ENCODE data around the gene MORN1. TPM values are rescaled to one million over a fixed set of nuclear protein-coding genes. Genes with fewer than 3 reads are reported as not detected.

The MORN1 gene
- total and polyA plus RNA-seq, 2 donors: 5.7 to 6.4 TPM

- DNase-seq (ENCODE audit: low read depth in 6 of 9, low spot score in 9 of 9): no peak
- Histone ChIP-seq H3K27me3 (ENCODE audit: control insufficient read depth in 2 of 2, insufficient read depth in 1 of 2, low read length in 1 of 2) (peaks cover 5 to 33% of the 10 kb centered on the region in 2 donors), H3K4me3 (ENCODE audit: low read length in 2 of 2) (no peak overlapping the region), H3K4me1 (ENCODE audit: control insufficient read depth in 2 of 2, insufficient read depth in 2 of 2, low read length in 2 of 2) (peaks cover 21 to 52% of the 10 kb centered on the region in 2 donors), H3K9me3 (ENCODE audit: control insufficient read depth in 2 of 2, insufficient read depth in 1 of 2, low read length in 1 of 2) (peaks cover 0 to 5% of the 10 kb centered on the region in 2 donors), H3K27ac (ENCODE audit: low read depth in 1 of 2, low read length in 1 of 2) (peak overlapping the region in 1 of 2 donors; percentile 12), H3K36me3 (ENCODE audit: control insufficient read depth in 2 of 2, insufficient read depth in 2 of 2, low read length in 1 of 2) (peaks cover 2 to 3% of the 10 kb centered on the region in 2 donors)
- 96% methylated on average over 14 of the region's 14 CpGs for WGBS
Measured at GRCh38 chr1:2287649-2288048, 103.7 kb downstream of the MORN1 start.

GRCh38 chr1:2286923-2287322, 104.4 kb downstream of the MORN1 start:
- no peak overlapping the region for H3K4me3 ChIP-seq (ENCODE audit: low read length in 2 of 2)
- no peak overlapping the region for H3K27ac ChIP-seq (ENCODE audit: low read depth in 1 of 2, low read length in 1 of 2)
- H3K9me3 ChIP-seq (ENCODE audit: control insufficient read depth in 2 of 2, insufficient read depth in 1 of 2, low read length in 1 of 2): peaks cover 0 to 5% of the 10 kb centered on the region in 2 donors
- WGBS: 95% methylated on average over 15 of the region's 15 CpGs
- H3K4me1 ChIP-seq (ENCODE audit: control insufficient read depth in 2 of 2, insufficient read depth in 2 of 2, low read length in 2 of 2): peaks cover 21 to 45% of the 10 kb centered on the region in 2 donors
- peaks cover 2 to 4% of the 10 kb centered on the region in 2 donors for H3K36me3 ChIP-seq (ENCODE audit: control insufficient read depth in 2 of 2, insufficient read depth in 2 of 2, low read length in 1 of 2)
- no peak for DNase-seq (ENCODE audit: low read depth in 6 of 9, low spot score in 9 of 9)
- H3K27me3 ChIP-seq (ENCODE audit: control insufficient read depth in 2 of 2, insufficient read depth in 1 of 2, low read length in 1 of 2): peaks cover 5 to 26% of the 10 kb centered on the region in 2 donors

- H3K9me3 ChIP-seq (ENCODE audit: control insufficient read depth in 2 of 2, insufficient read depth in 1 of 2, low read length in 1 of 2): peaks cover 0 to 5% of the 10 kb centered on the region in 2 donors
- peaks cover 0 to 8% of the 10 kb centered on the region in 2 donors for H3K27me3 ChIP-seq (ENCODE audit: control insufficient read depth in 2 of 2, insufficient read depth in 1 of 2, low read length in 1 of 2)
- no peak for DNase-seq (ENCODE audit: low read depth in 6 of 9, low spot score in 9 of 9)
- H3K4me3 ChIP-seq (ENCODE audit: low read length in 2 of 2): no peak overlapping the region
- H3K4me1 ChIP-seq (ENCODE audit: control insufficient read depth in 2 of 2, insufficient read depth in 2 of 2, low read length in 2 of 2): peaks cover 9 to 29% of the 10 kb centered on the region in 2 donors
- peaks cover 2 to 4% of the 10 kb centered on the region in 2 donors for H3K36me3 ChIP-seq (ENCODE audit: control insufficient read depth in 2 of 2, insufficient read depth in 2 of 2, low read length in 1 of 2)
- WGBS: 95% methylated on average over 9 of the region's 9 CpGs
- H3K27ac ChIP-seq (ENCODE audit: low read depth in 1 of 2, low read length in 1 of 2): no peak overlapping the region
Measured at GRCh38 chr1:2284932-2285331, 106.4 kb downstream of the MORN1 start.

GRCh38 chr1:2283991-2284895, 107.1 kb downstream of the MORN1 start:
- Histone ChIP-seq H3K9me3 (ENCODE audit: control insufficient read depth in 2 of 2, insufficient read depth in 1 of 2, low read length in 1 of 2) (peaks cover 0 to 5% of the 10 kb centered on the region in 2 donors), H3K27ac (ENCODE audit: low read depth in 1 of 2, low read length in 1 of 2) (no peak overlapping the region), H3K27me3 (ENCODE audit: control insufficient read depth in 2 of 2, insufficient read depth in 1 of 2, low read length in 1 of 2) (peaks cover 0 to 3% of the 10 kb centered on the region in 2 donors), H3K4me1 (ENCODE audit: control insufficient read depth in 2 of 2, insufficient read depth in 2 of 2, low read length in 2 of 2) (peaks cover 13 to 30% of the 10 kb centered on the region in 2 donors), H3K36me3 (ENCODE audit: control insufficient read depth in 2 of 2, insufficient read depth in 2 of 2, low read length in 1 of 2) (peaks cover 2 to 4% of the 10 kb centered on the region in 2 donors), H3K4me3 (ENCODE audit: low read length in 2 of 2) (no peak overlapping the region)
- no peak for DNase-seq (ENCODE audit: low read depth in 6 of 9, low spot score in 9 of 9)
- 96% methylated on average over 27 of the region's 27 CpGs for WGBS

- Histone ChIP-seq H3K9me3 (ENCODE audit: control insufficient read depth in 2 of 2, insufficient read depth in 1 of 2, low read length in 1 of 2) (peaks cover 0 to 5% of the 10 kb centered on the region in 2 donors), H3K4me1 (ENCODE audit: control insufficient read depth in 2 of 2, insufficient read depth in 2 of 2, low read length in 2 of 2) (peaks cover 13 to 30% of the 10 kb centered on the region in 2 donors), H3K36me3 (ENCODE audit: control insufficient read depth in 2 of 2, insufficient read depth in 2 of 2, low read length in 1 of 2) (peaks cover 2 to 4% of the 10 kb centered on the region in 2 donors), H3K27ac (ENCODE audit: low read depth in 1 of 2, low read length in 1 of 2) (no peak overlapping the region), H3K4me3 (ENCODE audit: low read length in 2 of 2) (no peak overlapping the region), H3K27me3 (ENCODE audit: control insufficient read depth in 2 of 2, insufficient read depth in 1 of 2, low read length in 1 of 2) (no peaks in the 10 kb centered on the region)
- DNase-seq (ENCODE audit: low read depth in 6 of 9, low spot score in 9 of 9): no peak
- WGBS: 96% methylated on average over 21 of the region's 21 CpGs
Measured at GRCh38 chr1:2283371-2283990, 107.9 kb downstream of the MORN1 start.

GRCh38 chr1:2282556-2283270, 108.6 kb downstream of the MORN1 start:
- DNase-seq (ENCODE audit: low read depth in 6 of 9, low spot score in 9 of 9): no peak
- Histone ChIP-seq H3K36me3 (ENCODE audit: control insufficient read depth in 2 of 2, insufficient read depth in 2 of 2, low read length in 1 of 2) (peaks cover 5 to 6% of the 10 kb centered on the region in 2 donors), H3K4me3 (ENCODE audit: low read length in 2 of 2) (no peak overlapping the region), H3K9me3 (ENCODE audit: control insufficient read depth in 2 of 2, insufficient read depth in 1 of 2, low read length in 1 of 2) (peaks cover 1 to 4% of the 10 kb centered on the region in 2 donors), H3K27ac (ENCODE audit: low read depth in 1 of 2, low read length in 1 of 2) (no peak overlapping the region), H3K4me1 (ENCODE audit: control insufficient read depth in 2 of 2, insufficient read depth in 2 of 2, low read length in 2 of 2) (peaks cover 9 to 27% of the 10 kb centered on the region in 2 donors), H3K27me3 (ENCODE audit: control insufficient read depth in 2 of 2, insufficient read depth in 1 of 2, low read length in 1 of 2) (no peaks in the 10 kb centered on the region)
- WGBS: 96% methylated on average over 29 of the region's 29 CpGs

GRCh38 chr1:2279817-2280216, 111.5 kb downstream of the MORN1 start:
- Histone ChIP-seq H3K27ac (ENCODE audit: low read depth in 1 of 2, low read length in 1 of 2) (peak overlapping the region in 1 of 2 donors; percentile 15), H3K9me3 (ENCODE audit: control insufficient read depth in 2 of 2, insufficient read depth in 1 of 2, low read length in 1 of 2) (peaks cover 0 to 1% of the 10 kb centered on the region in 2 donors), H3K36me3 (ENCODE audit: control insufficient read depth in 2 of 2, insufficient read depth in 2 of 2, low read length in 1 of 2) (peaks cover 6 to 9% of the 10 kb centered on the region in 2 donors), H3K27me3 (ENCODE audit: control insufficient read depth in 2 of 2, insufficient read depth in 1 of 2, low read length in 1 of 2) (no peaks in the 10 kb centered on the region), H3K4me1 (ENCODE audit: control insufficient read depth in 2 of 2, insufficient read depth in 2 of 2, low read length in 2 of 2) (peaks cover 26 to 46% of the 10 kb centered on the region in 2 donors), H3K4me3 (ENCODE audit: low read length in 2 of 2) (no peak overlapping the region)
- no peak for DNase-seq (ENCODE audit: low read depth in 6 of 9, low spot score in 9 of 9)
- 54% methylated on average over 9 of the region's 9 CpGs for WGBS

- H3K36me3 ChIP-seq (ENCODE audit: control insufficient read depth in 2 of 2, insufficient read depth in 2 of 2, low read length in 1 of 2): peaks cover 6 to 9% of the 10 kb centered on the region in 2 donors
- 7% methylated on average over 13 of the region's 13 CpGs for WGBS
- peak in 3 of 9 donors; percentile 47 to 62 (median 54) for DNase-seq (ENCODE audit: low read depth in 6 of 9, low spot score in 9 of 9)
- H3K27me3 ChIP-seq (ENCODE audit: control insufficient read depth in 2 of 2, insufficient read depth in 1 of 2, low read length in 1 of 2): no peaks in the 10 kb centered on the region
- H3K27ac ChIP-seq (ENCODE audit: low read depth in 1 of 2, low read length in 1 of 2): no peak overlapping the region
- peaks cover 0 to 1% of the 10 kb centered on the region in 2 donors for H3K9me3 ChIP-seq (ENCODE audit: control insufficient read depth in 2 of 2, insufficient read depth in 1 of 2, low read length in 1 of 2)
- H3K4me3 ChIP-seq (ENCODE audit: low read length in 2 of 2): no peak overlapping the region
- peaks cover 31 to 52% of the 10 kb centered on the region in 2 donors for H3K4me1 ChIP-seq (ENCODE audit: control insufficient read depth in 2 of 2, insufficient read depth in 2 of 2, low read length in 2 of 2)
Measured at GRCh38 chr1:2279210-2279639, 112.1 kb downstream of the MORN1 start.
